Fibroblast of the aortic adventitia (primary cell): ENCODE measurements around the gene PLA2G2D. TPM values are rescaled to one million over a fixed set of nuclear protein-coding genes. Genes with fewer than 3 reads are reported as not detected.

ENCODE experiments used
- DNase-seq: peaks from one replicate; pipeline ENCODE4 v3.0.0-alpha.2; 2010; ENCODE audit warnings: low read depth
- H3K4me3 ChIP-seq: 2 replicates; pipeline ENCODE4 v1.5.1; 2011; ENCODE audit warnings: low read depth, mild to moderate bottlenecking, control low read depth, low read length, moderate library complexity
- CTCF ChIP-seq: IDR thresholded peaks from 2 replicates; pipeline ENCODE4 v1.5.1; 2011; ENCODE audit warnings: mild to moderate bottlenecking, low read length, control low read depth, inconsistent platforms; ENCODE audit not compliant: insufficient read depth
- total RNA-seq: library from RNA; depleted of rRNA; stranded (reverse); fragments of >200 nt; gene quantifications from 2 replicates; pipeline ENCODE4 v1.2.3, GENCODE V29; 2012; ENCODE audit warnings: low replicate concordance

PLA2G2D gene
- total RNA-seq, 1 donor = not detected

- DNase-seq = no peak
- no peak for TF ChIP-seq CTCF
- no peak overlapping the region for H3K4me3 ChIP-seq
Measured at GRCh38 chr1:20150969-20151368, 31.6 kb upstream of the PLA2G2D start.

GRCh38 chr1:20150326-20150705, 31.0 kb upstream of the PLA2G2D start:
- H3K4me3 ChIP-seq = no peak overlapping the region
- no peak for TF ChIP-seq CTCF
- DNase-seq = no peak

- no peak for TF ChIP-seq CTCF
- no peak overlapping the region for H3K4me3 ChIP-seq
- DNase-seq = no peak
Measured at GRCh38 chr1:20149601-20150325, 30.4 kb upstream of the PLA2G2D start.

GRCh38 chr1:20148571-20149500, 29.5 kb upstream of the PLA2G2D start:
- DNase-seq = no peak
- H3K4me3 ChIP-seq = no peak overlapping the region
- no peak for TF ChIP-seq CTCF

GRCh38 chr1:20147846-20148570, 28.7 kb upstream of the PLA2G2D start:
- DNase-seq = no peak
- no peak overlapping the region for H3K4me3 ChIP-seq
- no peak for TF ChIP-seq CTCF

- H3K4me3 ChIP-seq = no peak overlapping the region
- no peak for DNase-seq
- TF ChIP-seq CTCF = no peak
Measured at GRCh38 chr1:20143734-20144565, 24.6 kb upstream of the PLA2G2D start.
